Caco-2 (cell line): ENCODE results near the gene SLC25A33. TPM values are rescaled to one million over a fixed set of nuclear protein-coding genes. Genes with fewer than 3 reads are reported as not detected.

Experiments used
- BruUV-seq: library from RNA; stranded (reverse); fragments of 400-500 nt; replicated peaks from 2 replicates; lab custom pipeline; 2021; lab: Mats Ljungman, UMichigan
- CTCF ChIA-PET: fragments of 300-600 bp; sonication (Branson Sonifier 250); formaldehyde crosslinking; loops from one replicate; lab custom pipeline; 2022; ENCODE audit warnings: antibody characterized with exemption; lab: Charles Lee
- POLR2A ChIA-PET: fragments of 300-600 bp; sonication (Branson Sonifier 250); formaldehyde crosslinking; loops from one replicate; lab custom pipeline; 2022; ENCODE audit warnings: antibody characterized with exemption; lab: Charles Lee
- DNase-seq, 2 experiments: peaks; one replicate each; pipeline versions ENCODE4 v3.0.0 to v3.0.0-alpha.2; 2020 to 2022
- H3K27me3 ChIP-seq: replicated peaks from 2 replicates; pipeline ENCODE4 v1.6.0; 2011; ENCODE audit warnings: low read length; ENCODE audit not compliant: control insufficient read depth, insufficient read depth
- H3K36me3 ChIP-seq: 2 replicates; pipeline ENCODE4 v1.5.1; 2011; ENCODE audit warnings: low read length; ENCODE audit not compliant: control insufficient read depth, insufficient read depth
- H3K4me1 ChIP-seq: fragments of 250-450 bp; sonication (Bioruptor Pico); 2 replicates; pipeline ENCODE4 v1.5.1; 2020; ENCODE audit warnings: mild to moderate bottlenecking
- H3K4me3 ChIP-seq: 2 replicates; pipeline ENCODE4 v1.5.1; 2011; ENCODE audit warnings: low read depth, mild to moderate bottlenecking, control low read depth, low read length
- H3K9me3 ChIP-seq: fragments of 250-450 bp; sonication (Bioruptor Pico); 2 replicates; pipeline ENCODE4 v1.5.1; 2020; ENCODE audit warnings: mild to moderate bottlenecking, moderate library complexity
- H3K27ac Mint-ChIP-seq: one replicate; pipeline ENCODE4 v1.8.0; 2022; ENCODE audit warnings: mixed read lengths; ENCODE audit not compliant: unreplicated experiment
- H3K27me3 Mint-ChIP-seq: one replicate; pipeline ENCODE4 v1.8.0; 2022; ENCODE audit warnings: mixed read lengths; ENCODE audit not compliant: insufficient read depth, unreplicated experiment
- H3K36me3 Mint-ChIP-seq: one replicate; pipeline ENCODE4 v1.8.0; 2022; ENCODE audit warnings: mild to moderate bottlenecking, mixed read lengths; ENCODE audit not compliant: insufficient read depth, unreplicated experiment
- H3K4me1 Mint-ChIP-seq: one replicate; pipeline ENCODE4 v1.8.0; 2022; ENCODE audit warnings: low read depth, mixed read lengths; ENCODE audit not compliant: unreplicated experiment
- H3K4me3 Mint-ChIP-seq: one replicate; pipeline ENCODE4 v1.8.0; 2022; ENCODE audit warnings: mild to moderate bottlenecking, moderate library complexity, mixed read lengths; ENCODE audit not compliant: unreplicated experiment
- H3K9me3 Mint-ChIP-seq: one replicate; pipeline ENCODE4 v1.8.0; 2022; ENCODE audit warnings: mixed read lengths; ENCODE audit not compliant: unreplicated experiment
- intact Hi-C: fragments of 100-400 bp; cut with micrococcal nuclease; formaldehyde crosslinking; loops from one replicate; pipeline ENCODE4 v1.10.0; 2022; ENCODE audit not compliant: unreplicated experiment
- total RNA-seq: library from RNA; stranded (reverse); gene quantifications from 2 replicates; pipeline ENCODE4 v1.2.3, GENCODE V29; 2022
- TF ChIP-seq, protein P1 (sequence below), 2 experiments: fragments of 200-600 bp in 1 of 2; IDR thresholded peaks; 1 replicate in 1 of 2; 2 replicates in 1 of 2; pipeline versions ENCODE4 v1.5.1 to v1.8.0; 2011 to 2022; ENCODE audit warnings: antibody characterized with exemption in 1 of 2, control low read depth in 1 of 2, inconsistent platforms in 1 of 2, low read depth in 1 of 2, low read length in 1 of 2, mild to moderate bottlenecking in 1 of 2, moderate library complexity in 1 of 2; ENCODE audit not compliant: insufficient read depth in 1 of 2, severe bottlenecking in 1 of 2, unreplicated experiment in 1 of 2

Gene SLC25A33
- total RNA-seq, 1 experiment from 2014 or later, result 11.2 TPM

DNA sequence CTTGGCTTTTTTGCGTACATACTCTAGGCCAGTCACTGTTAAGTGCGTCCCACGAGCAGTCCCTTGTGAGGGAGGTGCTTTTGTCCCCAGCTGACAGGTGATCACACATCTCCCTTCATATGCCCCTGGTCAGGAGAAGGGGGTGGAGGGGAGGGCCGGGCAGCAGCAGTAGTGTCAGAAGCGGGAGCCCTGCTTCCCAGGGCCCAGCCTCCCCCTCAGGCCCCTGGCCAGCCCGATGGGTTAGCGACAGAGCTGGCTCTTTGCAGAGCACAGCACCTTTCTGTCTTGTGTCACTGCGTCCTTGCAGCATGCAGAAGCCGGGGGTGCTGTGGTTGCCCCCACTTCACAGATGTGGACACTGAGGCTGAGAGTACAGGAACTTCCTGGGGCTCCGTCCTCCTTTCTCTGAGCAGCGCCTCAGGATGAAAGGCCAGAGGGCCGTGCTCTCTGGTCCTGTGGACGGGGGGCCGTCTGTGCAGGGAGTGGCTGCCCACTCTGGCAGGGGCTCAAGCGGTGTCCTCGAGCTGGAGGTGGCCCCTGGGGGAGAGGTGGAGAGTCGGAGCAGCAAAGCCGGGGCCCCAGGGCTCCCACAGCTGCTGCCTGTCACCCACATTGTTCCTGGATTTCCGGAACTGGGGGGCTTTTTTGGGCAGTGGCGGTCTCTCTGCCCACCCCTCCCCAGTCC, 55.3 kb downstream of the SLC25A33 start:
- Mint-ChIP-seq H3K4me1 (no peaks in the 10 kb centered on the region), H3K4me3 (no peak overlapping the region), H3K9me3 (no peaks in the 10 kb centered on the region), H3K27me3 (no peaks in the 10 kb centered on the region), H3K36me3 (peaks cover 12% of the 10 kb centered on the region), H3K27ac (no peak overlapping the region)
- DNase-seq, result no peak
- no TSS peak for BruUV-seq
- TF ChIP-seq, protein P1, sequence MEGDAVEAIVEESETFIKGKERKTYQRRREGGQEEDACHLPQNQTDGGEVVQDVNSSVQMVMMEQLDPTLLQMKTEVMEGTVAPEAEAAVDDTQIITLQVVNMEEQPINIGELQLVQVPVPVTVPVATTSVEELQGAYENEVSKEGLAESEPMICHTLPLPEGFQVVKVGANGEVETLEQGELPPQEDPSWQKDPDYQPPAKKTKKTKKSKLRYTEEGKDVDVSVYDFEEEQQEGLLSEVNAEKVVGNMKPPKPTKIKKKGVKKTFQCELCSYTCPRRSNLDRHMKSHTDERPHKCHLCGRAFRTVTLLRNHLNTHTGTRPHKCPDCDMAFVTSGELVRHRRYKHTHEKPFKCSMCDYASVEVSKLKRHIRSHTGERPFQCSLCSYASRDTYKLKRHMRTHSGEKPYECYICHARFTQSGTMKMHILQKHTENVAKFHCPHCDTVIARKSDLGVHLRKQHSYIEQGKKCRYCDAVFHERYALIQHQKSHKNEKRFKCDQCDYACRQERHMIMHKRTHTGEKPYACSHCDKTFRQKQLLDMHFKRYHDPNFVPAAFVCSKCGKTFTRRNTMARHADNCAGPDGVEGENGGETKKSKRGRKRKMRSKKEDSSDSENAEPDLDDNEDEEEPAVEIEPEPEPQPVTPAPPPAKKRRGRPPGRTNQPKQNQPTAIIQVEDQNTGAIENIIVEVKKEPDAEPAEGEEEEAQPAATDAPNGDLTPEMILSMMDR (IDR thresholded peaks at IDR 0.05; ENCODE audit: insufficient read depth in 1 of 2, low read depth in 1 of 2, low read length in 1 of 2, severe bottlenecking in 1 of 2, unreplicated experiment in 1 of 2), result no peak
- Histone ChIP-seq H3K27me3 (no peaks in the 10 kb centered on the region), H3K4me1 (peaks cover 7% of the 10 kb centered on the region; the same call in 1 of the 2 replicates), H3K36me3 (no peaks in the 10 kb centered on the region), H3K4me3 (no peak overlapping the region), H3K9me3 (no peaks in the 10 kb centered on the region)
- POLR2A ChIA-PET, result no interaction called here
- intact Hi-C loops, result no loop called here
- CTCF ChIA-PET, result no interaction called here

DNA sequence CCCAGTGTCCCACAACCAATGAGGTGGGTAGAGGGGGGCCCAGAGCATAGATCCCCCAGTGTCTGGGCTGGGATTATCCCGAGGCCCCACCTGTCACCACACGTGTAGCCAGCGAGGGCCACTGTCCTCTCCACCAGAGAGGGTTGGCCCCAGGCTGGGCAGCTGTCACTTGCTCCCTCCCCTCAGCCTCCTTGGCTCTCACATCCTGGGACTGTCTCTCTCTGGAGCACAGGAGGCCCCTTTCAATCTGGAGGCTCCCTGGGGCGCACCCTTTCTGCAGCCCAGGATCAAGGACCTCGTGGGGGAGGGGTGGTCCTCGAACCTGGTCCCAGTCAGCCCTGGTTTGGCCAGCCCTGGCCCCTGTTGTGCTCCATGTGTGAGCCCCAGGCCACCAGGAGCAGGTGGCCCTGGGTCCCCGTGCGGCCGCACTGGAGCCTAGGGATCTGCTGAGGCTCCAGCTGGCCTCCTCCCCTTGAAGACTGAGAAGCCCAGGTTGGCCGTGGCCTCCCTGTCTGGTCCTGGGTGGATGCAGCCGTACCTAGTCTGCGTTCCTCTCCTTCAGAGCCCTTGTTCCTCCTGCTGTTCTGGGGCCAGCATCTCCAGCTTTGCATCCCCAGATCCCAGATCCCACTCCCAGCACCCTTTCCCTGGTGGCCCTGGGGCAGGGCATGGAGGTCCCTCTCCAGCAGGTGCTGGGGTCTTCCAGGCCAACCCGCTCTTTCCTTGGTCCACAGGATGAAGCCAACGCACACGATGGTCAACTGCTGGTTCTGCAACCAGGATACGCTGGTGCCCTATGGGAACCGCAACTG, 56.1 kb downstream of the SLC25A33 start:
- TF ChIP-seq, protein P1 (IDR thresholded peaks at IDR 0.05; ENCODE audit: insufficient read depth in 1 of 2, low read depth in 1 of 2, low read length in 1 of 2, severe bottlenecking in 1 of 2, unreplicated experiment in 1 of 2), result no peak
- no peaks in the 10 kb centered on the region for H3K9me3 ChIP-seq
- no peaks in the 10 kb centered on the region for H3K27me3 Mint-ChIP-seq
- no peaks in the 10 kb centered on the region for H3K27me3 ChIP-seq
- intact Hi-C loops, result no loop called here
- H3K9me3 Mint-ChIP-seq, result no peaks in the 10 kb centered on the region
- H3K4me3 ChIP-seq, result no peak overlapping the region
- ChIA-PET CTCF (no interaction called here), POLR2A (no interaction called here)
- no peaks in the 10 kb centered on the region for H3K4me1 Mint-ChIP-seq
- no peak overlapping the region for H3K4me3 Mint-ChIP-seq
- peaks cover 6% of the 10 kb centered on the region for H3K36me3 Mint-ChIP-seq
- BruUV-seq, result no TSS peak
- H3K4me1 ChIP-seq, result no peaks in the 10 kb centered on the region; the same call in 1 of the 2 replicates
- no peak for DNase-seq
- no peaks in the 10 kb centered on the region for H3K36me3 ChIP-seq
- H3K27ac Mint-ChIP-seq, result no peak overlapping the region

DNA sequence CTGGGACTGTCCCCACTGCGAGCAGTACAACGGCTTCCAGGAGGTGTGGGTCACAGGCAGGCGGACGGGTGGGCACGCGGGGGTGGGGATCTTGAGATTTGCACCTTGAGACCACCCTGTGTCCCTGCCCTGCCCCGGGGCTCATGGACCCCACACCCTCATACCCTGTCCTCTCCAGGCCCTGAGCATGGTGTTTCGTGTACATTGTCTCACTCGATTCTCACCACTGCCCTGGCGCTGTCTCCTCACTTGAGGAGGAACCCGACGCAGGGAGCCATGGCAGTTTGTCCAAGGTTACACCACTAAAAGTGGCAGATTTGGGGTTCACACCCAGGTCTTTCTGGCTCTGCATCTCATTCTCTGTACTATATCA, 56.7 kb downstream of the SLC25A33 start:
- Histone ChIP-seq H3K36me3 (no peaks in the 10 kb centered on the region), H3K27me3 (no peaks in the 10 kb centered on the region)

More for the DNA sequence above, 56.7 kb downstream of the SLC25A33 start:
- no peaks in the 10 kb centered on the region for H3K27me3 Mint-ChIP-seq
- H3K27ac Mint-ChIP-seq, result no peak overlapping the region
- CTCF ChIA-PET, result no interaction called here
- no peak overlapping the region for H3K4me3 Mint-ChIP-seq
- no peaks in the 10 kb centered on the region for H3K4me1 ChIP-seq
- BruUV-seq, result no TSS peak
- no peak overlapping the region for H3K4me3 ChIP-seq
- intact Hi-C loops, result no loop called here
- H3K9me3 ChIP-seq, result no peaks in the 10 kb centered on the region
- no peak for DNase-seq
- no peaks in the 10 kb centered on the region for H3K9me3 Mint-ChIP-seq
- TF ChIP-seq, protein P1 (IDR thresholded peaks at IDR 0.05; ENCODE audit: insufficient read depth in 1 of 2, low read depth in 1 of 2, low read length in 1 of 2, severe bottlenecking in 1 of 2, unreplicated experiment in 1 of 2), result no peak
- POLR2A ChIA-PET, result no interaction called here
- H3K36me3 Mint-ChIP-seq, result peaks cover 10% of the 10 kb centered on the region
- no peaks in the 10 kb centered on the region for H3K4me1 Mint-ChIP-seq
